OCI-LY7 (cell line): Measurements from ENCODE around the gene PTPRJ. TPM values are rescaled to one million over a fixed set of nuclear protein-coding genes. Genes with fewer than 3 reads are reported as not detected.
A peak's percentile ranks its signal among the peaks of the same experiment; 100 is the strongest.

ENCODE experiments used
- BruUV-seq: library from RNA; stranded (reverse); fragments of 400-500 nt; replicated peaks from 2 replicates; lab custom pipeline; 2021; lab: Mats Ljungman, UMichigan
- CTCF ChIA-PET: fragments of 300-600 bp; sonication (Branson Sonifier 250); formaldehyde crosslinking; loops from one replicate; lab custom pipeline; 2022; ENCODE audit warnings: antibody characterized with exemption; ENCODE audit not compliant: unreplicated experiment; lab: Charles Lee
- POLR2A ChIA-PET: fragments of 300-600 bp; sonication (Branson Sonifier 250); formaldehyde crosslinking; loops from one replicate; lab custom pipeline; 2022; ENCODE audit warnings: antibody characterized with exemption; lab: Charles Lee
- DNase-seq: peaks from one replicate; pipeline ENCODE4 v3.0.0-alpha.2; 2015; ENCODE audit warnings: low spot score
- H2AFZ ChIP-seq: fragments of 200-600 bp; sonication (generic), shearing (Covaris generic); 2 replicates; pipeline ENCODE4 v1.6.1; 2014; ENCODE audit warnings: mild to moderate bottlenecking, antibody characterized with exemption, low read length, moderate library complexity
- H3K27ac ChIP-seq: fragments of 200-600 bp; sonication (generic); 2 replicates; pipeline ENCODE4 v1.5.1; 2014; ENCODE audit warnings: mixed run types, low read depth, mild to moderate bottlenecking, moderate library complexity, low read length, inconsistent platforms; ENCODE audit not compliant: poor library complexity, severe bottlenecking
- H3K36me3 ChIP-seq: fragments of 200-600 bp; sonication (generic); 2 replicates; pipeline ENCODE4 v1.6.1; 2014; ENCODE audit warnings: mild to moderate bottlenecking, antibody characterized with exemption, low read length, moderate library complexity, mixed read lengths; ENCODE audit not compliant: insufficient read depth
- H3K4me1 ChIP-seq: fragments of 200-600 bp; sonication (generic); 2 replicates; pipeline ENCODE4 v1.5.1; 2014; ENCODE audit warnings: mild to moderate bottlenecking, low read length; ENCODE audit not compliant: insufficient read depth, poor library complexity, severe bottlenecking
- H3K4me2 ChIP-seq: fragments of 200-600 bp; sonication (generic); 2 replicates; pipeline ENCODE4 v1.6.1; 2014; ENCODE audit warnings: mild to moderate bottlenecking, low read length
- H3K4me3 ChIP-seq: fragments of 200-600 bp; sonication (generic); 2 replicates; pipeline ENCODE4 v1.5.1; 2014; ENCODE audit warnings: mild to moderate bottlenecking, low read depth, low read length; ENCODE audit not compliant: poor library complexity, severe bottlenecking
- H3K79me2 ChIP-seq: fragments of 200-600 bp; sonication (generic); 2 replicates; pipeline ENCODE4 v1.6.1; 2016; ENCODE audit warnings: low read depth, mild to moderate bottlenecking, low read length, moderate library complexity, mixed read lengths; ENCODE audit not compliant: insufficient read depth
- H3K9me2 ChIP-seq: fragments of 200-600 bp; sonication (generic); 2 replicates; pipeline ENCODE4 v1.6.1; 2016; ENCODE audit warnings: mild to moderate bottlenecking, low read length, mixed read lengths; ENCODE audit not compliant: insufficient read depth
- H3K9me3 ChIP-seq: fragments of 200-600 bp; sonication (generic); 2 replicates; pipeline ENCODE4 v1.6.1; 2014; ENCODE audit warnings: mild to moderate bottlenecking, mixed run types, low read length, mixed read lengths
- H4K20me1 ChIP-seq: fragments of 200-600 bp; sonication (generic); 2 replicates; pipeline ENCODE4 v1.6.1; 2014; ENCODE audit warnings: mild to moderate bottlenecking, antibody characterized with exemption, low read length, moderate library complexity, mixed read lengths; ENCODE audit not compliant: insufficient read depth
- EZH2phosphoT487 ChIP-seq: fragments of 200-600 bp; sonication (generic); IDR thresholded peaks from 2 replicates; pipeline ENCODE4 v1.6.1; 2018; ENCODE audit warnings: low read depth, borderline replicate concordance, mild to moderate bottlenecking, mixed run types, antibody characterized with exemption, low read length, moderate library complexity, mixed read lengths
- intact Hi-C: fragments of 100-400 bp; cut with micrococcal nuclease; formaldehyde crosslinking; loops from one replicate; pipeline ENCODE4 v1.10.0; 2022; ENCODE audit not compliant: unreplicated experiment
- total RNA-seq, 2 experiments: library from RNA; depleted of rRNA in 1 of 2; stranded (reverse); fragments of >200 nt in 1 of 2; shearing (Covaris generic) in 1 of 2; gene quantifications; 2 replicates each; pipeline ENCODE4 v1.2.3, GENCODE V29; 2014 to 2022
- TF ChIP-seq, protein P1 (sequence below): fragments of 200-600 bp; sonication (generic); conservative IDR thresholded peaks from 2 replicates; pipeline ENCODE4 v1.5.1; 2014; ENCODE audit warnings: mild to moderate bottlenecking, antibody characterized with exemption, low read length, moderate library complexity, mixed read lengths

PTPRJ gene
- total RNA-seq, 2 experiments from 2014 or later = 5.4 to 28.3 TPM

DNA sequence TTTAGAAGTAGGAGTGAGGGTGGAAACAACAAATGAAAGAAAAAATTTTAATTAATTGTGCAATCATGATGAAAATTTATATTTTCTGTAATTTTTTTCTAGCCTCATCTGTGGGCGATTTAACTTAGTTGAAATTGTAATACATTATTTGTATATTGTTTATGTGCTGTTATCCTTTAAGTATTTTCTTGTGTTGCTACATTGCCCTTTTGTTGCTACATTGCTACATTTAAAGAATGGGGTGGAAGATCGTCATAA, 130.1 kb downstream of the PTPRJ start:
- Histone ChIP-seq H3K9me3 (peaks cover 21% of the 10 kb centered on the region; the same call in 1 of the 2 replicates), H4K20me1 (peaks cover 4% of the 10 kb centered on the region; the same call in 1 of the 2 replicates), H3K36me3 (peaks cover 45% of the 10 kb centered on the region), H3K27ac (peak overlapping the region; percentile 76), H3K4me3 (peak overlapping the region; percentile 32), H3K79me2 (peaks cover 12% of the 10 kb centered on the region; the same call in 1 of the 2 replicates), H3K4me2 (peak overlapping the region; percentile 91), H2AFZ (peak overlapping the region; percentile 21; the same call in 1 of the 2 replicates), H3K4me1 (peaks cover 57% of the 10 kb centered on the region), H3K9me2 (no peaks in the 10 kb centered on the region)
- no peak for DNase-seq
- POLR2A ChIA-PET = interaction anchor here (0.6 to 3.6 kb wide), 2 partner anchors 54 to 177 kb away, joined by 4 to 20 read pairs; no protein-coding TSS in a partner anchor
- CTCF ChIA-PET = no interaction called here
- BruUV-seq = no TSS peak
- no peak for TF ChIP-seq EZH2phosphoT487
- TF ChIP-seq, protein P1, sequence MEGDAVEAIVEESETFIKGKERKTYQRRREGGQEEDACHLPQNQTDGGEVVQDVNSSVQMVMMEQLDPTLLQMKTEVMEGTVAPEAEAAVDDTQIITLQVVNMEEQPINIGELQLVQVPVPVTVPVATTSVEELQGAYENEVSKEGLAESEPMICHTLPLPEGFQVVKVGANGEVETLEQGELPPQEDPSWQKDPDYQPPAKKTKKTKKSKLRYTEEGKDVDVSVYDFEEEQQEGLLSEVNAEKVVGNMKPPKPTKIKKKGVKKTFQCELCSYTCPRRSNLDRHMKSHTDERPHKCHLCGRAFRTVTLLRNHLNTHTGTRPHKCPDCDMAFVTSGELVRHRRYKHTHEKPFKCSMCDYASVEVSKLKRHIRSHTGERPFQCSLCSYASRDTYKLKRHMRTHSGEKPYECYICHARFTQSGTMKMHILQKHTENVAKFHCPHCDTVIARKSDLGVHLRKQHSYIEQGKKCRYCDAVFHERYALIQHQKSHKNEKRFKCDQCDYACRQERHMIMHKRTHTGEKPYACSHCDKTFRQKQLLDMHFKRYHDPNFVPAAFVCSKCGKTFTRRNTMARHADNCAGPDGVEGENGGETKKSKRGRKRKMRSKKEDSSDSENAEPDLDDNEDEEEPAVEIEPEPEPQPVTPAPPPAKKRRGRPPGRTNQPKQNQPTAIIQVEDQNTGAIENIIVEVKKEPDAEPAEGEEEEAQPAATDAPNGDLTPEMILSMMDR = no peak
- intact Hi-C loops = loop anchor here (1.0 to 10.0 kb wide), 4 partner anchors 146 to 466 kb away; partner anchors contain the start of genes FNBP4 and MTCH2

- intact Hi-C loops = loop anchor here (2.0 to 10.0 kb wide), 2 partner anchors 345 to 467 kb away; partner anchors contain the start of genes FNBP4 and MTCH2
- peaks cover 12% of the 10 kb centered on the region; the same call in 1 of the 2 replicates for H3K79me2 ChIP-seq
- no peak overlapping the region for H3K27ac ChIP-seq
- ChIA-PET CTCF (interaction anchor here (0.5 to 0.9 kb wide), 3 partner anchors 110 to 352 kb away, joined by 3 to 4 read pairs (median 3); no protein-coding TSS in a partner anchor), POLR2A (interaction anchor here (0.5 to 0.7 kb wide), 2 partner anchors 48 to 313 kb away, joined by 3 read pairs; no protein-coding TSS in a partner anchor)
- H3K36me3 ChIP-seq = peaks cover 55% of the 10 kb centered on the region
- peaks cover 4% of the 10 kb centered on the region; the same call in 1 of the 2 replicates for H4K20me1 ChIP-seq
- TF ChIP-seq, protein P1 = no peak
- TF ChIP-seq EZH2phosphoT487 = no peak
- DNase-seq = no peak
- no TSS peak for BruUV-seq
- H2AFZ ChIP-seq = no peak overlapping the region
- no peaks in the 10 kb centered on the region for H3K9me2 ChIP-seq
- peaks cover 34% of the 10 kb centered on the region; the same call in 1 of the 2 replicates for H3K9me3 ChIP-seq
- H3K4me3 ChIP-seq = no peak overlapping the region
- H3K4me2 ChIP-seq = no peak overlapping the region
- H3K4me1 ChIP-seq = peaks cover 43% of the 10 kb centered on the region
Measured at GRCh38 chr11:48111891-48112290, 131.5 kb downstream of the PTPRJ start.

DNA sequence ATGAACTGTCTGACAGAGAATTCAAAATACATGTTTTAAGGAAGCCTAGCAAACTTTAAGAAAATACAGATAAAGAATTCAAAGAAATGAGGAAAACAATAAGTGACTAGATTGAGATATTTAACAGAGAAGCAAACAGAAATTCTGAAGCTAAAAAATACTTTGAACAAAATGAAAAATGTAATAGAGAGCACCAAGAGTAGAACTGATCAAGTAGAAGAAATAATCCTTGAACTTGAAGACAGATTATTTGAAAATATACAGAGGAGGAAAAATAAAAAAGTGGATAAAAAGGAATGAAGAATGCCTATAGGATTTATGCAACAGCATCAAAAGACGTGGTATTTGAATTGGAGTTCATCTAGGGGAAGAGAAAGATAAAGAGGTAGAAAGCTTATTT, 134.4 kb downstream of the PTPRJ start:
- Histone ChIP-seq H3K79me2 (0 out of 2 replicates have a peak, but pooled peaks cover 4% of the 10 kb centered on the region), H4K20me1 (no peaks in the 10 kb centered on the region), H2AFZ (no peak overlapping the region), H3K4me1 (peaks cover 15% of the 10 kb centered on the region), H3K9me3 (peaks cover 34% of the 10 kb centered on the region; the same call in 1 of the 2 replicates), H3K4me2 (no peak overlapping the region), H3K36me3 (peaks cover 55% of the 10 kb centered on the region), H3K27ac (no peak overlapping the region), H3K4me3 (no peak overlapping the region), H3K9me2 (no peaks in the 10 kb centered on the region)
- intact Hi-C loops = loop anchor here (10.0 kb wide), 1 partner anchor 470 kb away; the partner anchor contains the start of gene MTCH2
- peak; percentile 60 for DNase-seq
- BruUV-seq = no TSS peak
- CTCF ChIA-PET = no interaction called here
- TF ChIP-seq, protein P1 = no peak
- POLR2A ChIA-PET = interaction anchor here (0.9 kb wide), 1 partner anchor 180 kb away, joined by 3 read pairs; no protein-coding TSS in a partner anchor
